Gastroesophageal sphincter (tissue), 4 donors: ENCODE measurements around the gene PLEKHA8. TPM values are rescaled to one million over a fixed set of nuclear protein-coding genes. Genes with fewer than 3 reads are reported as not detected.

Experiments used
- ATAC-seq: fragments of 150-250 bp; one replicate; pipeline ENCODE4 v1.9.1; 2016; ENCODE audit warnings: mild to moderate bottlenecking, moderate library complexity
- H3K27ac ChIP-seq, 4 donors: fragments of 200-600 bp; sonication (generic) in 3 of 4; 1 replicate in 3 of 4; 2 replicates in 1 of 4; pipeline ENCODE4 v1.5.1; 2016 to 2019
- H3K27me3 ChIP-seq: fragments of 200-600 bp; sonication (generic); one replicate; pipeline ENCODE4 v1.5.1; 2019
- H3K36me3 ChIP-seq, 2 donors: fragments of 200-600 bp; sonication (generic); one replicate each; pipeline ENCODE4 v1.5.1; 2019; ENCODE audit warnings: control low read depth in 1 of 2
- H3K4me1 ChIP-seq, 3 donors: fragments of 200-600 bp; sonication (generic); 1 replicate in 2 of 3; 2 replicates in 1 of 3; pipeline ENCODE4 v1.5.1; 2016 to 2019; ENCODE audit warnings: control low read depth in 2 of 3
- H3K4me3 ChIP-seq, 2 donors: fragments of 200-600 bp; sonication (generic); one replicate each; pipeline ENCODE4 v1.5.1; 2019; ENCODE audit warnings: mild to moderate bottlenecking in 1 of 2, moderate library complexity in 1 of 2
- H3K9me3 ChIP-seq, 3 donors: fragments of 200-600 bp; sonication (generic); one replicate each; pipeline ENCODE4 v1.5.1; 2017 to 2019; ENCODE audit warnings: control low read depth in 2 of 3
- CTCF ChIP-seq, 4 experiments: fragments of 200-600 bp in 2 of 4; fragments of 450-650 bp in 2 of 4; sonication (generic) in 1 of 4; IDR thresholded peaks; one replicate each; pipeline ENCODE4 v1.5.1; 2017 to 2019; ENCODE audit warnings: antibody characterized with exemption in 4 of 4, mild to moderate bottlenecking in 2 of 4, moderate library complexity in 2 of 4
- EP300 ChIP-seq: sonication (generic); formaldehyde crosslinking; IDR thresholded peaks from one replicate; pipeline ENCODE4 v1.6.1; 2017; ENCODE audit warnings: antibody characterized with exemption, mild to moderate bottlenecking
- POLR2A ChIP-seq, 2 donors: fragments of 450-650 bp; IDR thresholded peaks; one replicate each; pipeline ENCODE4 v1.6.1; 2017; ENCODE audit warnings: antibody characterized with exemption in 2 of 2, mild to moderate bottlenecking in 2 of 2, moderate library complexity in 1 of 2
- POLR2AphosphoS5 ChIP-seq: sonication (generic); formaldehyde crosslinking; IDR thresholded peaks from one replicate; pipeline ENCODE4 v1.6.1; 2017; ENCODE audit warnings: antibody characterized with exemption
- WGBS, 2 donors: methylation state at CpG; one replicate each; pipeline ENCODE4 v1.1.5; 2018; ENCODE audit warnings: low coverage in 1 of 2; 5-methylcytosine and 5-hydroxymethylcytosine counted together
- total RNA-seq, 4 donors: library from RNA; depleted of rRNA; stranded (reverse); fragments of >200 nt; gene quantifications; one replicate each; pipeline ENCODE4 v1.1.0, GENCODE V29; 2016

Gene PLEKHA8
- 10 to 100 TPM in 2 of 4 donors, 1 to 10 TPM in 2; 7.5 to 16.3 (median 11.4) TPM for total RNA-seq

GRCh38 chr7:30028216-30028748 lies at the start of gene PLEKHA8:
TSS of gene PLEKHA8 (plus strand) at chr7:30028412. CDS start at chr7:30028763, 351 bp downstream.
- peak within 1 kb of the TSS; percentile 81 to 96 for H3K4me3 ChIP-seq
- no peaks in the 10 kb centered on the region for H3K9me3 ChIP-seq
- peak within 1 kb of the TSS; percentile 83 to 96 (median 92) for H3K27ac ChIP-seq
- 0% methylated on average over 1 of the region's 70 CpGs; no CpG with 5 or more reads in 1 of the 2 donors for WGBS, 2 donors
- ATAC-seq = peak; percentile 74
- peaks cover 15 to 66% (median 23%) of the 10 kb centered on the region in 3 donors for H3K4me1 ChIP-seq
- TF ChIP-seq CTCF (IDR thresholded peaks at IDR 0.05) = peak in 1 of 4 experiments; percentile 31
- no peak for TF ChIP-seq EP300
- TF ChIP-seq POLR2AphosphoS5 = peak; percentile 81
- TF ChIP-seq POLR2A (IDR thresholded peaks at IDR 0.05) = peak; percentile 37 to 48
- no peaks in the 10 kb centered on the region for H3K27me3 ChIP-seq
- H3K36me3 ChIP-seq = no peaks in the 10 kb centered on the region

GRCh38 chr7:29980151-29980550 lies 48.1 kb upstream of the PLEKHA8 start:
- Histone ChIP-seq H3K9me3 (no peaks in the 10 kb centered on the region), H3K4me3 (no peak overlapping the region), H3K27me3 (no peaks in the 10 kb centered on the region), H3K36me3 (no peaks in the 10 kb centered on the region), H3K4me1 (peaks cover 16 to 45% (median 17%) of the 10 kb centered on the region in 3 donors), H3K27ac (no peak overlapping the region)
- TF ChIP-seq CTCF (IDR thresholded peaks at IDR 0.05) (no peak), POLR2A (IDR thresholded peaks at IDR 0.05) (no peak), EP300 (no peak), POLR2AphosphoS5 (no peak)
- ATAC-seq = no peak

- no peak for TF ChIP-seq EP300
- WGBS, 2 donors = 37 to 67% methylated on average over 1 to 2 of the region's 2 CpGs
- H3K27ac ChIP-seq = peak overlapping the region in 1 of 4 donors; percentile 91
- no peaks in the 10 kb centered on the region for H3K9me3 ChIP-seq
- peaks cover 0 to 46% (median 4%) of the 10 kb centered on the region in 3 donors for H3K4me1 ChIP-seq
- H3K27me3 ChIP-seq = no peaks in the 10 kb centered on the region
- no peaks in the 10 kb centered on the region for H3K36me3 ChIP-seq
- no peak overlapping the region for H3K4me3 ChIP-seq
- ATAC-seq = no peak
These were observed 41.1 kb upstream of the PLEKHA8 start for GRCh38 chr7:29987083-29987482.

- WGBS, 2 donors = 42 to 46% methylated on average over 6 to 7 of the region's 8 CpGs
- H3K9me3 ChIP-seq = peaks cover 0 to 3% (median 0%) of the 10 kb centered on the region in 3 donors
- H3K36me3 ChIP-seq = no peaks in the 10 kb centered on the region
- peak overlapping the region; percentile 75 to 93 (median 91) for H3K27ac ChIP-seq
- ATAC-seq = peak; percentile 21
- H3K27me3 ChIP-seq = no peaks in the 10 kb centered on the region
- TF ChIP-seq POLR2AphosphoS5 (peak; percentile 41), POLR2A (IDR thresholded peaks at IDR 0.05) (no peak)
- H3K4me3 ChIP-seq = peak overlapping the region; percentile 67 to 98
- peaks cover 0 to 46% (median 4%) of the 10 kb centered on the region in 3 donors for H3K4me1 ChIP-seq
These were observed 40.3 kb upstream of the PLEKHA8 start for GRCh38 chr7:29987811-29988317.

GRCh38 chr7:29988424-29989256 lies 39.6 kb upstream of the PLEKHA8 start:
- WGBS, 2 donors = 9 to 14% methylated on average over 16 of the region's 75 CpGs

More at GRCh38 chr7:29988424-29989256, 39.6 kb upstream of the PLEKHA8 start:
- Histone ChIP-seq H3K4me1 (peaks cover 0 to 46% (median 4%) of the 10 kb centered on the region in 3 donors), H3K4me3 (peak overlapping the region; percentile 67 to 98), H3K27me3 (no peaks in the 10 kb centered on the region), H3K27ac (peak overlapping the region; percentile 75 to 93 (median 91)), H3K9me3 (peaks cover 0 to 11% (median 0%) of the 10 kb centered on the region in 3 donors), H3K36me3 (no peaks in the 10 kb centered on the region)
- TF ChIP-seq POLR2AphosphoS5 (no peak), POLR2A (IDR thresholded peaks at IDR 0.05) (peak; percentile 30 to 41), EP300 (no peak), CTCF (IDR thresholded peaks at IDR 0.05) (peak in 1 of 4 experiments; percentile 7)
- ATAC-seq = peak; percentile 59
